ENCODE measurements around the gene TMEM225B. TPM values are rescaled to one million over a fixed set of nuclear protein-coding genes. Genes with fewer than 3 reads are reported as not detected.

TMEM225B gene
- total and polyA plus RNA-seq, 2 of the 4 experiments (the other 2 are of a cell fraction), result 0.32 to 0.54 TPM

DNA sequence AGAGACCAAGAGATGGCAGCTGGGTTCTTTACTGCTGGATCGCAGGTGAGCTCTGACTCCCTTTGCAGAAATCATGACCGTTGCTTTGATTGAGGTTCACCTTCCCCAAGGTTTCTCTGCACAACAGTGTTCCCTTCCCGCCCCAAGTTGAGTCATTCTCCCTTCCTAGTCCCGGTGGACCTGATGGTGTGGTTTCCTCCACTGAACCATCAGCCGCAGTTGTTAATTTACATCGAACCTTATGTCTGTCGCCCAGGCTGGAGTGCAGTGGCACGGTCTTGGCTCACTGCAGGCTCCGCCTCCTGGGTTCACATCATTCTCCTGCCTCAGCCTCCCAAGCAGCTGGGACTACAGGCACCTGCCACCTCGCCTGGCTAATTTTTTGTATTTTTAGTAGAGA is 24.5 kb downstream of the TMEM225B start:
- no peak for ATAC-seq (ENCODE audit: low read depth)
- H3K36me3 ChIP-seq (ENCODE audit: control insufficient read depth, insufficient read depth, low read length), result peaks cover 63% of the 10 kb centered on the region
- no peak overlapping the region for H2AK9ac ChIP-seq (replicated peaks; ENCODE audit: low read depth, low read length, poor library complexity)
- no peak overlapping the region for H4K5ac ChIP-seq (ENCODE audit: low read depth, low read length)
- intact Hi-C loops (cut with micrococcal nuclease), result no loop called here
- no peak overlapping the region for H3K56ac ChIP-seq (ENCODE audit: extremely low read depth, insufficient read depth, low read length)
- H3K4me1 ChIP-seq (ENCODE audit: control insufficient read depth, insufficient read depth, low read length), result no peaks in the 10 kb centered on the region
- no peaks in the 10 kb centered on the region for H3K9me3 ChIP-seq (ENCODE audit: control insufficient read depth, insufficient read depth, low read length)
- no peak overlapping the region for H4K8ac ChIP-seq (ENCODE audit: low read depth in 2 of 2, low read length in 2 of 2)
- in situ Hi-C loops (cut with MboI; ENCODE audit: low sequenced_read_pairs), result no loop called here
- ChIA-PET CTCF (no interaction called here), POLR2A (ENCODE audit: unreplicated experiment) (no interaction called here)
- 97% methylated on average over 4 of the region's 10 CpGs; no CpG with 5 or more reads in 1 of the 2 experiments for WGBS, 2 experiments (ENCODE audit: extremely low coverage in 2 of 2, insufficient read length in 1 of 2)
- H2BK5ac ChIP-seq (ENCODE audit: low read depth, low read length, poor library complexity, severe bottlenecking), result no peak overlapping the region
- H2AFZ ChIP-seq (replicated peaks; ENCODE audit: low read length, poor library complexity), result no peak overlapping the region
- BruUV-seq (replicated peaks), result no TSS peak
- no peak overlapping the region for H2AK5ac ChIP-seq (ENCODE audit: low read depth, low read length)
- no peak overlapping the region for H4K91ac ChIP-seq (ENCODE audit: insufficient read depth, low read depth, low read length)
- no peaks in the 10 kb centered on the region; the same call in 1 of the 2 replicates for H3K9me1 ChIP-seq (ENCODE audit: insufficient read depth, low read length)
- H4K20me1 ChIP-seq (ENCODE audit: insufficient read depth, low read length), result no peaks in the 10 kb centered on the region
- TF ChIP-seq MXI1 (IDR thresholded peaks at IDR 0.05; ENCODE audit: borderline replicate concordance, low read depth, low read length), result no peak
- no peak for TF ChIP-seq ELK1 (IDR thresholded peaks at IDR 0.05; ENCODE audit: borderline replicate concordance, low read depth, low read length)
- no peak for TF ChIP-seq CEBPB (IDR thresholded peaks at IDR 0.05; ENCODE audit: low read depth, low read length)
- no peak for TF ChIP-seq RAD21 (IDR thresholded peaks at IDR 0.05; ENCODE audit: low read length)
- no peak for TF ChIP-seq MAZ (IDR thresholded peaks at IDR 0.05; ENCODE audit: borderline replicate concordance, low read depth, low read length)
- H3K4ac ChIP-seq (ENCODE audit: low read depth, low read length), result no peak overlapping the region
- no peaks in the 10 kb centered on the region for H3K27me3 ChIP-seq (ENCODE audit: control insufficient read depth, insufficient read depth, low read length)
- no peak overlapping the region for H2BK120ac ChIP-seq (ENCODE audit: low read depth, low read length)
- no peak overlapping the region for H3K4me3 ChIP-seq (ENCODE audit: insufficient read depth, low read depth, low read length)
- peaks cover 25 to 52% of the 10 kb centered on the region in 2 experiments for H3K79me1 ChIP-seq (ENCODE audit: low read depth in 1 of 2, low read length in 2 of 2)
- no peak overlapping the region for H3K18ac ChIP-seq (ENCODE audit: low read depth, low read length)
- no peak overlapping the region for H3K27ac ChIP-seq (ENCODE audit: insufficient read depth, low read length)
- no peak overlapping the region for H3K23ac ChIP-seq (ENCODE audit: low read depth, low read length)
- no peak overlapping the region for H2BK20ac ChIP-seq (ENCODE audit: low read depth, low read length)
- no peak for DNase-seq
- no peak overlapping the region for H3K14ac ChIP-seq (replicated peaks; ENCODE audit: low read depth, low read length)
- no peak overlapping the region for H3K9ac ChIP-seq (ENCODE audit: low read depth, low read length)
- H3K4me2 ChIP-seq (ENCODE audit: low read depth, low read length), result no peak overlapping the region
- dilution Hi-C loops (cut with HindIII; ENCODE audit: low sequenced_read_pairs, unreplicated experiment), result no loop called here
- H2BK15ac ChIP-seq (ENCODE audit: low read depth, low read length), result no peak overlapping the region

Measured in IMR-90 (cell line).